ENCODE measurements around the gene TLK1.

GRCh38 chr2:171069286-171069956, 91.3 kb downstream of the TLK1 start:
- TF ChIP-seq, protein P1, sequence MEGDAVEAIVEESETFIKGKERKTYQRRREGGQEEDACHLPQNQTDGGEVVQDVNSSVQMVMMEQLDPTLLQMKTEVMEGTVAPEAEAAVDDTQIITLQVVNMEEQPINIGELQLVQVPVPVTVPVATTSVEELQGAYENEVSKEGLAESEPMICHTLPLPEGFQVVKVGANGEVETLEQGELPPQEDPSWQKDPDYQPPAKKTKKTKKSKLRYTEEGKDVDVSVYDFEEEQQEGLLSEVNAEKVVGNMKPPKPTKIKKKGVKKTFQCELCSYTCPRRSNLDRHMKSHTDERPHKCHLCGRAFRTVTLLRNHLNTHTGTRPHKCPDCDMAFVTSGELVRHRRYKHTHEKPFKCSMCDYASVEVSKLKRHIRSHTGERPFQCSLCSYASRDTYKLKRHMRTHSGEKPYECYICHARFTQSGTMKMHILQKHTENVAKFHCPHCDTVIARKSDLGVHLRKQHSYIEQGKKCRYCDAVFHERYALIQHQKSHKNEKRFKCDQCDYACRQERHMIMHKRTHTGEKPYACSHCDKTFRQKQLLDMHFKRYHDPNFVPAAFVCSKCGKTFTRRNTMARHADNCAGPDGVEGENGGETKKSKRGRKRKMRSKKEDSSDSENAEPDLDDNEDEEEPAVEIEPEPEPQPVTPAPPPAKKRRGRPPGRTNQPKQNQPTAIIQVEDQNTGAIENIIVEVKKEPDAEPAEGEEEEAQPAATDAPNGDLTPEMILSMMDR (IDR thresholded peaks at IDR 0.05; ENCODE audit: poor library complexity) = no peak
- no peak for TF ChIP-seq EZH2 (IDR thresholded peaks at IDR 0.05; ENCODE audit: borderline replicate concordance)
